ENCODE results near the gene NME7.

- no peak for TF ChIP-seq POLR2A (IDR thresholded peaks at IDR 0.05; ENCODE audit: low read depth, low read length)
- no peak for TF ChIP-seq PAX5 (IDR thresholded peaks at IDR 0.05; ENCODE audit: insufficient read depth, low read length, severe bottlenecking)
- TF ChIP-seq POLR2AphosphoS5 (IDR thresholded peaks at IDR 0.05; ENCODE audit: low read depth, low read length) = no peak
- no peak for TF ChIP-seq TAF1 (IDR thresholded peaks at IDR 0.05; ENCODE audit: low read depth, low read length)
Observed at GRCh38 chr1:169146576-169147214, 220.9 kb downstream of the NME7 start.
